GM19438 (cell line): ENCODE results near the gene LPP.

ENCODE experiments used
- ATAC-seq: cut with Tn5 transposase; IDR thresholded peaks from one replicate; pipeline ENCODE4 v1.9.1; 2021; ENCODE audit warnings: low read depth; ENCODE audit not compliant: unreplicated experiment

Gene LPP

DNA sequence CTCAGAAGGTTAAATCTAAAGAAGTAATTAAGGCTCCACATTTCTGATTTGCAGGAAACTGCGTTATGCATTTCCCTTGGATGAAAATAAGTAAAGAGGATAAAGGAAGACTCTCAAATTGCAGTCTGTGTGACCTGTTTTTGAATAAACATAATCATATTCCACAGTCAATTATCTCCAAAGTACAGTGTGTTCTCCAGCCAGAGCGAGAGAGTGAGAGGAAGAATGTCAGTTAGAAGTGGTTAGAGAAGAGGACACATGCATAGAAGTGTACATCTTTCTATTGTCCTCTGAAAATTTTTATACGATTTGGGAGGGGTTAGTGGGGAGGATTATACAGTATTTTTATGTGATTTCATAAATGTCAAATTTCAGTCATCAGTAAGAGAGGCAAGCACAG is 487.1 kb downstream of the LPP start:
- ATAC-seq: no peak

DNA sequence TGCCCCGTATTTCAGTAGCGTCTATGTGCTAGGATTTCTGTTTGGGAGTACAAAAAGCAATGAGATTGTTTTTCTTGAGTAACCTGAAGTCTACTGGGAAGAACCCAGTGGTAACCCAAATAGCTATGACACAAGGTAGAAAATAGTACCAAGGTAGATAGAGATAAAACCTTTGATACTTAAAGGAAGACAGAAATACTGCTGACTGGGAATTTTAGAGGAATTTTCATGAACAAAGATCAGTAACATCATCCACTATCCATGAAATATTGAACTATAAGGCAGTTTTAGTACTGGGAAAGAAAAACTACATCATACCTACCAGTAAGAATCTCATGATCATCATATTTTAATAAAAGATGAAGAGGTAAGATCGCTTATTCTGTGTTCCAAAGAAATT is 489.8 kb downstream of the LPP start:
- no peak for ATAC-seq

DNA sequence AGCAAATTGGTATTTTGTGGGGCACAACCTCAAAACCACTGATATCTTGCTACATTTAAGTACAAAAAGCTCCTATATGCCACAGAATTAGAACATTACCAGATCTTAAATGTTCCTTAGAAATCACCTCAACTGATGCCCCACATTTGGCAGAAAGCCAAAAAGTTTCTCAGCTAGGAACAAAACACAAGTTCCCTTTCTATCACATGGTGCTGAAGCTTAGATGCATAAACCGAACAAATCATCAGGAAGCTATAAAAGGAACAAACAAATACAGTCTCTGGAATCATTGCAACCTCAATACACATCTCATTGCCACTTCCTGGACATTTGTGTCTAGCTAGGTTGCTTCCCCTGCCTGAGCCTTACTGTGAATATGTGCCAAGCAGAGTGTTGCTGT is 492.6 kb downstream of the LPP start:
- no peak for ATAC-seq

DNA sequence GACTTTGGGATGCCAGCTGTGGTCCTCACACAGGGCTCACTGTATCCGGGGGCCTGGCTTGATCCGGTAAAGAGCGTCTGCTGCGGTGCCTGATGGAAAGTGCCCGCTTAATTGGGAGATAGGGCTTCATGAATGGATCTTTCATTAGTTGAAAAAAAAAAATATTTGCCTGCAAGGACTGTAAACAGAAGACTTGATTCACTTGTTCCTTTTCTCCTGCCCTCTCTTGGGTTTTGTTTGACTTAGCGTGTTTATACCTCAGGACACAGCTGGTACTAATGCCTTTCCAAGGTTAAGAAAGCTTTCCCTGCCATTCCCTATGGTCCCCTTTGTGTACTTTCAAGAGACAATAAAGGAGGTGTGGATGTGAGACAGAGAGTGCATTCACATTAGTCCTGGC is 493.3 kb downstream of the LPP start:
- no peak for ATAC-seq

DNA sequence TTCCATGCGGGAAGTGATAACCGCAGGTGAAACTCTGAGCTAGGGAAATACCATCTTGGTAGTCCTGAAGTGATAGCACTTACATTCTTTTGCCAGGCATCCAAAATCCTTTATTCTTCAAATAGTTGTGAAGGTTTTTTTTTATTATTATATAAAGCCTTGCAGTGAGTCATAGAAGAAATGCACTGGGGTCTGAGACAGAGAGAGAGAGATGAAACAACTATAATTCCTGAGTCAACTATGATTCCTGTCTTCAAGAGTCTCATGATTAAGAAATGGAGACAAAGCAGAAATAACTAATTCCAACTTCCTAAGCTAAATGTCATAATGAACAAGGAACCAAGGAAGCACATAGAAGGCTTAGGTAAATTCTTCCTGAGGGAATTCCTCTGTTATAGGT is 495.6 kb downstream of the LPP start:
- ATAC-seq: no peak

DNA sequence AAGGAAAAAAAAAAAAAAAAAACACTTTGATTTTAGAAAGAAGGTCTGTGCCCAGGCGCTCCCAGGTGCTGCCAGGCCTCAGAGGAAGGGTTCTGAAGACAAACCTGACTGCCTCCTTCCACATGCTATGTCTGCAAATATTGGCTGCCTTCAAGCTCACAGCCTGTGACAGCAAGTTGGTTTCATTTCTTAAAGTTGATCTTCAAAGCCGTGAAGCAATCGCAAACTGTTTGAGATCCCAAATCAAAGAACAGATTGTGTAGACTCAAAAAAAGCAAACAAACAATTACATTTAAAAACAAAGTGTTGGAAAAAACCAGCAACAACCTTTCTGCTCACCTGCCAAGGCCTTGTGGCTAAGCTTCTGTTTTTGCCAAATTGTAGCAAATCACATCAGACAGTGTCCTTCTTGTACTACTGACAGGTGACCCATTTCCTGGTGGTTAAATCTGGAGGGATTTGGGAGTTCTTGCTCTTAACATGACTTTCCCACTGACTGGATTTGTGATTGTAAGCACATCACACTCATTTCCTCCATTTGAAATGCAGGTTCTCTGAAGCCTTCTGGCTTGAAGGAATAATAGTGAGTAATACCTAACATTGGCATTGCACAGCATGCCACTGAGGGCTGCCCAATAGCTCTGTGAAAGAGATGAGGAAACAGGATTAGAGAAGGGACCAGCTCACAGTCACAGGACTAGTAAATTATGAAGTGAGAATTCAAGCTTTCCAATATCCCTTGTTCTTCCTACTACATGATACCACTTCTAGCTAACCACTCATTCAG is 502.4 kb downstream of the LPP start:
- no peak for ATAC-seq

DNA sequence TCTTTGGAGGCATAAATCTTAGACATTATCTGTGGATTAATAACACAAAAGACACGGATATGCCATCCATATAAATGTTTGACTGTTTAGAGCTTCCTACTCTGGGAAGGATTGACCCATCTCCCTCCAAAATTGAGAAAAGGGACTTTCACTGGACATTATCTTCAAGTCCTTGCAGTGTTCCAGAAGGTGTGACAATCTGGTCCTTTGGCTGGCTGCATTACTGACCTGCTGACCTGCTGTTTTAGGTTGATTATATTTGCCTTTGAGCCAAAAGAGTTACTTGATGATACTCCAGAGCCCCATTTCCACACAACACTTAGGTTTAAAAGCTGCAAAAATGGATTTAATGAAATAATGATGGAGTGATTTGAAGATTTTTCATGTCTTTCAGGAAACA is 504.6 kb downstream of the LPP start:
- ATAC-seq: no peak

DNA sequence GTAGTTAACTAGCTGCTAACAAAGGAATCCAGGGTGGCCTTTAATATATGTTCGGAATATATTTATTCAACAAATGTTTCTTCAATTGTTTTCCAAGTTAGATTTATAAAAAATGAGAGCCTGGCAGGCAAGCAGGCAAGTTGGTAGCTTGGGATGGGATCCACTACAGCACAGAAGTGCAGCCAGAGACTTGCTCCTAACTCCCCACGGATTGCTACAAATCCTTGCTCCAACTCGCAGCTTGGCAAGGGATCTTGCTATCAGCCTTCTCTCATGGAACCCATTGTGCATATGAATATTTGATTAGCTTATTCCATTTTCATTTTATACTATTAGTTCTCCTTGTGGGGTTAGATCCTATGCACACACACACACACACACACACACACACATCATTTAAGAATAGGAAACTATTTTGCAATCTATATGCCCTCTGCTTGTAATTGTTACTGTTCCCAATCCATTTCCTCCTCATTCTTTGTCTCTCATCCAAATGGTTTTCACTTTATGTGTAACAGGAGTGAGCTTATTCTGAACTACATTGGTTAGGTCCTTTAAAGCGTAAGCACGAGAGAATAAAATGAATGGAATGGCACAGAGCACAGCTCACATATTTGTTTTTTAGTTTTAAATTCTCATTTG is 505.6 kb downstream of the LPP start:
- ATAC-seq: no peak

DNA sequence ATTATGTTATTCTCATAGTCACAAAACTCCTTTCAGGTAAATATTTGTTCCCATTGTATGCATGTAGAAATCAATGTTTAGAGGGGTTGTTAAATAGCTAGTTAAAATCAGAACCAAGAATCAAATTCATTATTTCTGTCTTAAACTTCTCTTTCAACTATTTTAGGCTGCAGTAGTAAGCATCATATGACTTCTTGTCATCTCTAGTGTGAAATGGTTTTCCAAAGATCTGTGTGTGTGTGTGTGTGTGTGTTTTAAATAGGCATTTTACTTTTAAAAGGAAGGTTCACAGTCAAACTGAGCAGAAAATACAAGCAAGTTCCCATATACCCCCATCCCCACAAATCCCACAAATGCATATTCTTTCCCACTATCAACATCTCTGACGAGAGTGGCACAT is 506.5 kb downstream of the LPP start:
- ATAC-seq: no peak

DNA sequence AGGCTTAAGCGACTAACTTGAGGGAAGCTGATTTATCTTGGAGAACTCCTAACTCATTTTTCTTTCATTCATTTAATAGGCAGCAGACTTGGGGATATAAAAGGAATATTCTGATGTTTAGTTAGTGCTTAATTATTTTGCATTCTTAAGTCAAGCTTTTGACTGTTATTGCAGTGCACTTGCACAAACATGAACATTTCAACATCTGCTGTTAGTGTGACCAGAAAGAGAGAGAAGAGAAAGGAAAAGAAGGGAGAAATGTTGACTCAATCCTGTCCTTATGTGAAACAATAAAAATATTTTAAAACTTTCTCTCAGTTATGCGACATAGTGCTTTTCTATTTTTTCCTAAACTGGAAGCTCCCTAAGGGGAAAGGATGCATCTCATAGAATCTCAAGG is 507.8 kb downstream of the LPP start:
- ATAC-seq: no peak

DNA sequence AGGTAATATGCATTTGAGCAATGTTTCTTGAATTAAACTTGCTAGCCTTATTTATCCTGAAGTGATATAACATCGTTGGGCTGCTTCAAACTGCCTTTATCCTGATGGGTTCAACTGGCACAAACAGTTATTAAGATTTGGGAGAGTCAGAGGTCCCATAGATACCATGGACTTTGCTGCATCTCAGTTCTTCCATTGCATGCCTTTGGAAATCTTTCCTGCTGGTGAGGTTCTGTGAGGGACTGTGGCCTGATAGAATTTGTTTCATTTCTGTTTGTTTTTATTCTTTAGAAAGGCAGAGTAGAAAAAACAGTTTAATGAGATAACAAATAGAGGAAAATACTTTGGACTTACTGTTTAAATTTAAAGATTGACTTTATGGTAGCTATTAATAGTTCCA is 508.3 kb downstream of the LPP start:
- ATAC-seq: no peak

DNA sequence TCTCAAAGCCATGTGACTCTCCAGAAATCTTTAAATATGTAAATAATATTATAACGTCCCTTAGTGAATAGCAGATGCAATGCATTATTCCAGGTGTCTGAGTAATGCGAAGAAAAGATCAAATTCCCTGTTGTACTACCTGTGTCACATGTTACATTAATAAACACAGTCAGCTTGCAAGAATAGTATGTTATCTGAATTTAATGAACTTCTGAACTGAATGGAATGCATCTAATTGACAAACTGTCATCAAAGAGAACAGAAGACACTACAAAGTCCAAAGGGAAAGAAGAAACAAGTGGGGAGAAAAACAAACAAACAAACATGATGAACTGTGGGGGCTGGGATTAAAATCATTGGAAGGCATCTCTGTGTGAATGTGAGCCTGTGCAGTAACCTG is 508.8 kb downstream of the LPP start:
- no peak for ATAC-seq

DNA sequence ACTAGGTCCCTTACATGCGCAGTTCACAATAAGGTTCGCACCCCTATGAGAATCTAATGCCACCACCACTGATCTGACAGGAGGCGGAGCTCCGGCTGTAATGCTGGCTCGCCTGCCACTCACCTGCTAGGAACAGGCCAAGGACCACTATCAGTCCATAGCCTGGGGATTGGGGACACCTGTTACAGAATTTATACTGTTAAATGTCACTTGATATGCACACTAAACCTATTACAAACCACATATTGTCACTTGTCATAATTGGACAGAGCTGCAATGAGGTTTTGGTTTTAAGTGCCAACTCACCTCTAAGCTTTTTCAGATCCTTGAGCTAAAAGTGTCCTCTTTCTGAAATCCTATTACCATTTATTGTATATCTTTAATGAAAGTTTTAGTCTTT is 509.9 kb downstream of the LPP start:
- ATAC-seq: no peak

DNA sequence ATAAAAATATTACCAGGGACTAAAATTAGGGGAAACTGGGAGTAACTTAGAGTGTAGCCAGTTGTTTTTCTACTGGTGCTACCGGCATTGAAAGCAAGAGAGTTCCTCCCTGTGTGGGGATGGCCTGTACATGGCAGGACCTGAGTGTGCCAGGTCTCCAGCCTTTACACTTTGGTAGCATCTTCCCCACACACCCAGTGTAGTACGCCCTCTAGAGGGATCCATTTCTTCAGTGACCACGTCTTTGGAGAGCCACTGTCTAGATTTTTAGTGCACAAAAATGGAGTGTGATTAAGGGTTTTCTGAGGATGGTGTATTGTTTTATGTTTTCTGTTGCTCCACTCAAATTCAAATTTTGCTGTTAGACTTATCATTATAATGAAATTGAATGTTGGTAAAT is 510.8 kb downstream of the LPP start:
- ATAC-seq: no peak

DNA sequence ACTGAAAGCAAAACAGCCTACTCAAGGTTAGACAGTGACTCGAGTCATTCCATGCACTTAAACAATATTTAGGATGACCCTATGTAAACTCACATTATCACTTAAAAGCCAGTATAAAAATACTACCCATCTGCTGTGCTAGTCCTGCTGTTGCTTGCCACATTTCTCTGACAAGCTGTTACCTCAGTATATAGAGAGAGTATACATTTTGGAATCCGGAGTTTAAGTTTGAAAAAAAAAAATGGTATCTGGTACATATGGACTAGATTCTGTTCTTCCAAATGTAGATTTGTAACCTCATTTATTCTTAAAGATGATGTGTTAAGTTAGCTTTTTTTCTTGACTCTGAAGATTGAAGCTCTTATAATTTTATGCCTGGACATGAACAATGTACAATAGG is 514.0 kb downstream of the LPP start:
- no peak for ATAC-seq

DNA sequence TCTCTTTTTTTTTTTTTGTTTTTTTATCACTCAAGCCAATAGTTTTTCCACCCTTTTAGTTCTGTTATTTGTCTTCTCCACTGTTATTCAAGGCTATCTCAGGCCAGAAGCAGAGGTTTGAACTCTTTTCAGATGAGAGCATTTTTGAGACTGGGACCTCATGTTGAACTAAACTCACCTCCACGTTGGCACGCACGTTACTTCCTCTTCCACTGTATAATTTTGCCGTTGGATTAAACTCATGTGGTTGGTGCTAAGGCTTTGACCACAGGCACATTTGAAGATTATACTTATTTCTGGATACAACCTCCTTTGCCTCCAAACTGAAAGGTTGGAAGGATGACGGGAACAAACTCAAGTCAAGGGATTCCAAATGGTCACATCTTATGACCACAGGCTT is 516.5 kb downstream of the LPP start:
- no peak for ATAC-seq

DNA sequence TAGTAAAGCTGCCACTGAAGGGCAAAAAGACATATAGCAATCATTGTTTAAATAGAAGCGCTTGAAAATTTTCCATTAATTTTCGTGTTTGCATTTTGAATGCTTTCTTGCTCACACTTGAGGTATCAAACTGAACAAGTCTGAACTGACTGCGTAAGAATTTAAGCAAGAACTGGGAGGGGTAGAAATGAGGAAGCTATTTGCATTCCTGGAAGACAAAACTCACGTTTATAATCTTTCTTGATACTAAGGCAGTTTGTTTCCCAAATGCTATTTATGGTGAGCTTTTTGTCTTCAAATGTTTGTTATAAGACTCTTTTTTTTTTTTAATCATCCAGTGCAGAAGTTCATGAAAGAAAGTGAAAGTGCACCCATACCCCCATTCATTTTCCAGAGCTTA is 518.0 kb downstream of the LPP start:
- no peak for ATAC-seq

DNA sequence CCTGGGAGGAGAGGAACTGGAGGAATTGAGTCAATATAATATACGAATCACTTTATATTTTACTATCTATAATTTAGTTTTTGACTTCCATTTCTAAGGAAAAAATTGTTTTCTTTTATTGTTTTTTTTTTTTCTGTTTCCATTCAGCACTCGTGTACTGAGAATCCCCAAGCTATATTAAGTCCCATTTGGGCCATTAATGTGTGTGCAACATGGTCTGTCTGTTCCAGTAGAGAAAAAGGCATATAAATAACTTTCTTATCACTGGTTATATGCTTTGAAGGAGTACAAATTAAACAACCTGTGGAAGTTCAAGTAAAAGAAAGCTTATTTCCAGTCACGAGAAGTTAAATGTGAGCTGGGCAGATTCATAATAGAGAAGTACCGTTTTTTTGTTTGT is 518.9 kb downstream of the LPP start:
- ATAC-seq: no peak

DNA sequence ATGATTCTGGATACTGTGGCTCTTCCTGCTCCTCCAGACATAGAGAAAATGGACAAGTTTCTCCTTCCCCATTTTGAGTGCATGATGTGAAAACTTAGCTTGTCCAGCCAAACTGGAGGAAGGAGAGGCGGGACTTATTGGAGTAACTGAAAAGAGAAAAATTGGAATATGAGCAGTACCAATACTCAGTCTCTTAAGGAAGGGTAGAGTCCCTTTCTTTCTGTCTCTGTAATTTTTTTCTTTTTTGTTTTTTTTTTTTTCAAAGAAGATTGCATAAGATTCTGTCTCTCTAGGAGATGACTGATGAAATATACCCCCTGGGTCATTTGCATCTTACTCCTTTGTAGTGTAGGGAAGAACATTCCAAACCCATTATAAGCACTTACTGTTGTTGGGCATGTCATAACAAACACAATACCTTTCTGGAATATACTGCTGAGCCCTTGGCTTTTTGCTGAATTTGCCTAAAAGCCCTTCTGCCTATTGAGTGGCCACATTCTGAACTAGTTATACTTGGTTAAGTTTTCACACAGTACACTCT is 519.8 kb downstream of the LPP start:
- ATAC-seq: no peak

DNA sequence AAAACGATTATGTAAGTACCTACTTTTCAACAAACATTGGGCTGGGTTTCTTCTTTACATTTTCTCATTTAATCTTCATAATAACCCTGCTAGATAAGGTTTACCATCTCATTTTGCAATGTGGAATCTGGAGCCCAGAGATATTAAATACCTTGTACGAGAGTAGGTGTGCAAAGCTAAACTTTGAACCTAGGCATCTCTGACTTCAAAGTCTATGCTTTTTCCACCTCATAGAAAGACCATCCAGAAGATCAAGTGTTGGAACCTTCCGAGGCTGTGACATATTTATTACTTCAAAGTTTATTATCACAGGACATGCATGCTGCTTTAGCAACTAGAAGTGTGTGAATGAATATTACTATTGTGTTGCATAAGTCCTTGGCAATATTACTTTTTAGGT is 520.6 kb downstream of the LPP start:
- no peak for ATAC-seq

DNA sequence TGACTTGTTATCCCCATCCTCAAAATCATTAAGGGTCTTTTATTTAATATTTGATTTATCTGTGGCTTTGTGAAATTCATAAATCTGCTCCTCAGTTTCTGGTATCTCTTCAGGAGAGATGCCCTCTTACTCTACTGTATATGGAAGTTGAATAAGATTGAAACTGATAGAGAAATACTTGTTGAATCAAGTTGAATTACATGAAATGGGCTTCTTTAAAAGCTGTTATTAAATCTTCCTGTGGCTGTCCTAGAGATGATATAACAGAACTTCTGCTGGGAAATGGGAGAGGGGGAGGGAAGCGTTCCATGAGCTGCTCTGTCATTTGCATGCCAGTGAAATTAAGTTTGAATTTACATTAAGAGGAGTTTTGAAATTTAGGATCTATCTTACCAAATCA is 523.4 kb downstream of the LPP start:
- no peak for ATAC-seq

DNA sequence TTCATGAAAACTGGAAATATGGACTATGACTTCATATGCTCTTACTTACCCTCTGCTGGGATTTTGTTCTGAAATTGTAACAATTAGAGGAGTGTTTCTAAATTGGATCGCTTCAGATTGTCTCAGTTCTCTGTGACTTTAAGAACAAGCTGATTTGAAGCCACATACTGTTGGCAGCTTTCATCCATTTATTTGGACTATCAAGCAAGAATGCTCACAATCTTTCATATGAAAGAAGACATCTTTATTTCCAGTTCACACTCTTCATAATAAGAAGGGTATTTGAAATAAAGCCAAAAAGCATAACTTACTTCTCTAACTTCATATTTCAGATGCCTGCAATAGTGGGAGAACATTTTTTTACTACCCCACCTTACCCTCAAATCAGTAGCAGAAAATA is 526.2 kb downstream of the LPP start:
- no peak for ATAC-seq
